Neural cell (in vitro differentiated cells): Measurements from ENCODE around the gene NRSN2. TPM values are rescaled to one million over a fixed set of nuclear protein-coding genes. Genes with fewer than 3 reads are reported as not detected.
"Not testable (repeated sequence)": the region's sequence is repeated elsewhere in the genome, so short reads cannot be mapped to it uniquely, and the experiment has no call there.

ENCODE experiments used
- H2AFZ ChIP-seq: fragments of 200-600, 300-800 bp; sonication (generic), shearing (Covaris generic); 2 replicates; pipeline ENCODE4 v1.6.0; 2014; ENCODE audit warnings: low read depth, mild to moderate bottlenecking, antibody characterized with exemption, low read length, moderate library complexity
- H3F3A ChIP-seq: fragments of 200-600 bp; shearing (Covaris generic); 2 replicates; pipeline ENCODE4 v1.6.1; 2016; ENCODE audit warnings: mild to moderate bottlenecking, moderate library complexity, mixed read lengths, antibody characterized with exemption, low read length; ENCODE audit not compliant: insufficient read depth, poor library complexity, severe bottlenecking
- H3K27ac ChIP-seq: fragments of 200-600, 300-800 bp; sonication (generic), shearing (Covaris generic); 2 replicates; pipeline ENCODE4 v1.5.1; 2014; ENCODE audit warnings: mild to moderate bottlenecking, low read length, moderate library complexity
- H3K27me3 ChIP-seq: fragments of 300-800, 200-600 bp; sonication (generic), shearing (Covaris generic); 2 replicates; pipeline ENCODE4 v1.6.0; 2014; ENCODE audit warnings: mild to moderate bottlenecking, low read depth, low read length, moderate library complexity; ENCODE audit not compliant: insufficient read depth
- H3K36me3 ChIP-seq: fragments of 300-800, 200-600 bp; sonication (generic), shearing (Covaris generic); 2 replicates; pipeline ENCODE4 v1.5.1; 2014; ENCODE audit warnings: mild to moderate bottlenecking, antibody characterized with exemption, low read length, moderate library complexity; ENCODE audit not compliant: insufficient read depth
- H3K4me2 ChIP-seq: fragments of 300-800, 200-600 bp; sonication (generic), shearing (Covaris generic); 2 replicates; pipeline ENCODE4 v1.6.0; 2014; ENCODE audit warnings: mild to moderate bottlenecking, low read length
- H3K4me3 ChIP-seq: fragments of 300-800, 200-600 bp; sonication (generic), shearing (Covaris generic); 2 replicates; pipeline ENCODE4 v1.5.1; 2014; ENCODE audit warnings: mild to moderate bottlenecking, low read length, moderate library complexity
- H3K79me2 ChIP-seq: fragments of 200-600 bp; shearing (Covaris generic); replicated peaks from 2 replicates; pipeline ENCODE4 v1.6.0; 2014; ENCODE audit warnings: mild to moderate bottlenecking, low read length, moderate library complexity; ENCODE audit not compliant: insufficient read depth
- H3K9ac ChIP-seq: fragments of 300-800, 200-600 bp; sonication (generic), shearing (Covaris generic); 2 replicates; pipeline ENCODE4 v1.6.1; 2016; ENCODE audit warnings: mild to moderate bottlenecking, low read length, mixed read lengths
- H3K9me2 ChIP-seq: fragments of 200-600 bp; shearing (Covaris generic); 2 replicates; pipeline ENCODE4 v1.6.1; 2016; ENCODE audit warnings: mild to moderate bottlenecking, low read length, mixed read lengths; ENCODE audit not compliant: insufficient read depth
- H3K9me3 ChIP-seq: fragments of 200-600, 300-800 bp; sonication (generic), shearing (Covaris generic); 2 replicates; pipeline ENCODE4 v1.6.1; 2016; ENCODE audit warnings: mild to moderate bottlenecking, mixed run types, low read length, moderate library complexity, mixed read lengths
- H4K20me1 ChIP-seq: fragments of 200-600 bp; shearing (Covaris generic); 2 replicates; pipeline ENCODE4 v1.6.1; 2016; ENCODE audit warnings: mild to moderate bottlenecking, mixed run types; ENCODE audit not compliant: insufficient read depth
- CTCF ChIP-seq: fragments of 450-650 bp; IDR thresholded peaks from 2 replicates; pipeline ENCODE4 v1.5.1; 2014; ENCODE audit warnings: antibody characterized with exemption, mild to moderate bottlenecking, moderate library complexity; ENCODE audit not compliant: poor library complexity, severe bottlenecking
- EP300 ChIP-seq: fragments of 450-650 bp; conservative IDR thresholded peaks from 2 replicates; pipeline ENCODE4 v1.6.1; 2014; ENCODE audit warnings: antibody characterized with exemption, mild to moderate bottlenecking, moderate library complexity; ENCODE audit not compliant: poor library complexity, severe bottlenecking
- EZH2 ChIP-seq: fragments of 200-600, 300-800 bp; shearing (Covaris generic), sonication (generic); IDR thresholded peaks from 2 replicates; pipeline ENCODE4 v1.6.1; 2014; ENCODE audit warnings: antibody characterized with exemption, low read length, borderline replicate concordance, mild to moderate bottlenecking; ENCODE audit not compliant: insufficient read depth, poor library complexity, severe bottlenecking
- MXI1 ChIP-seq: fragments of 450-650 bp; conservative IDR thresholded peaks from 2 replicates; pipeline ENCODE4 v1.6.1; 2014; ENCODE audit warnings: antibody characterized with exemption, mild to moderate bottlenecking; ENCODE audit not compliant: poor library complexity, severe bottlenecking
- POLR2AphosphoS5 ChIP-seq: IDR thresholded peaks from 2 replicates; pipeline ENCODE4 v1.6.1; 2012
- RAD21 ChIP-seq: fragments of 450-650 bp; conservative IDR thresholded peaks from 2 replicates; pipeline ENCODE4 v1.6.1; 2014; ENCODE audit warnings: antibody characterized with exemption, mild to moderate bottlenecking, moderate library complexity
- REST ChIP-seq: IDR thresholded peaks from 2 replicates; pipeline ENCODE4 v1.6.1; 2012; ENCODE audit warnings: borderline replicate concordance
- SMC3 ChIP-seq: fragments of 450-650 bp; conservative IDR thresholded peaks from 2 replicates; pipeline ENCODE4 v1.6.1; 2014; ENCODE audit warnings: antibody characterized with exemption, mild to moderate bottlenecking, moderate library complexity; ENCODE audit not compliant: poor library complexity
- TAF1 ChIP-seq: IDR thresholded peaks from 2 replicates; pipeline ENCODE4 v1.6.1; 2012; ENCODE audit warnings: low read depth
- polyA plus RNA-seq: library from polyadenylated mRNA; depleted of rRNA; stranded (reverse); fragments of >200 nt; gene quantifications from 2 replicates; pipeline ENCODE4 v1.2.3, GENCODE V29; 2014

Gene NRSN2
- polyA plus RNA-seq, 1 donor from 2014 or later: 19.6 TPM

- TF ChIP-seq POLR2AphosphoS5: no peak
These were observed 37.8 kb downstream of the NRSN2 start (continued) for GRCh38 chr20:384723-385122.

GRCh38 chr20:385448-385847, 38.5 kb downstream of the NRSN2 start:
- Histone ChIP-seq H3K4me3 (no peak overlapping the region), H3K36me3 (no peaks in the 10 kb centered on the region), H3K9me2 (no peaks in the 10 kb centered on the region), H3K27ac (no peak overlapping the region), H2AFZ (no peak overlapping the region), H4K20me1 (no peaks in the 10 kb centered on the region), H3K79me2 (no peaks in the 10 kb centered on the region), H3K9ac (no peak overlapping the region), H3F3A (no peaks in the 10 kb centered on the region), H3K9me3 (no peaks in the 10 kb centered on the region), H3K4me2 (no peak overlapping the region), H3K27me3 (peaks cover 18% of the 10 kb centered on the region)
- TF ChIP-seq CTCF: no peak
- TF ChIP-seq POLR2AphosphoS5: no peak
- no peak for TF ChIP-seq EP300
- no peak for TF ChIP-seq REST
- no peak for TF ChIP-seq MXI1
- no peak for TF ChIP-seq SMC3
- no peak for TF ChIP-seq RAD21
- no peak for TF ChIP-seq TAF1
- TF ChIP-seq EZH2: no peak

GRCh38 chr20:386634-387033, 39.7 kb downstream of the NRSN2 start:
- not testable (repeated sequence) for H3K36me3 ChIP-seq, H2AFZ ChIP-seq

More at GRCh38 chr20:386634-387033, 39.7 kb downstream of the NRSN2 start:
- not testable (repeated sequence) for H4K20me1 ChIP-seq, H3K4me2 ChIP-seq, H3F3A ChIP-seq, H3K4me3 ChIP-seq, H3K27me3 ChIP-seq, H3K27ac ChIP-seq, H3K9me3 ChIP-seq, H3K9me2 ChIP-seq, H3K79me2 ChIP-seq, H3K9ac ChIP-seq
